ENCODE data around the gene KLHL33.

Gene KLHL33

DNA sequence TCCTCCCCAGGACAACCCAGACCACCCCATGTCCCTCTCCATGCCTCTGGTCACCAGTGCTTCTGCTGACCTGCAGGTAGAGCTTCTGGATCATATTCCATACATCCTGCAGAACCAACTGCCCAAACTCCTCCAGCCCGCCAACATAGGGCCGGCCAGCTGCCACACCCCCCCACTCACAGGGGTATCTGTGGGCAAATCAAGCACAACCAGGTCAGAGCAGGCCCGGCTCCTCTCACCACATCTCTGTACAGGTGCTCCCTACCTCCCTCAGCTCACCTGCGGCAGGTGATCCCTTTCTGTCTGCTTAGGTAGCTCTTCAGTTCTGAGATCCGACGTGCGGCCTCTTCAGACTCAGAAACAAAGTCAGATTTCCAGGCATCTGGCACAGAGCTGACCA lies 51.6 kb downstream of the KLHL33 start:
- no peak for DNase-seq
- peaks cover 96 to 100% (median 100%) of the 10 kb centered on the region in 3 donors for H3K36me3 ChIP-seq
- no peaks in the 10 kb centered on the region for H3K4me1 ChIP-seq
- TF ChIP-seq, protein P1, sequence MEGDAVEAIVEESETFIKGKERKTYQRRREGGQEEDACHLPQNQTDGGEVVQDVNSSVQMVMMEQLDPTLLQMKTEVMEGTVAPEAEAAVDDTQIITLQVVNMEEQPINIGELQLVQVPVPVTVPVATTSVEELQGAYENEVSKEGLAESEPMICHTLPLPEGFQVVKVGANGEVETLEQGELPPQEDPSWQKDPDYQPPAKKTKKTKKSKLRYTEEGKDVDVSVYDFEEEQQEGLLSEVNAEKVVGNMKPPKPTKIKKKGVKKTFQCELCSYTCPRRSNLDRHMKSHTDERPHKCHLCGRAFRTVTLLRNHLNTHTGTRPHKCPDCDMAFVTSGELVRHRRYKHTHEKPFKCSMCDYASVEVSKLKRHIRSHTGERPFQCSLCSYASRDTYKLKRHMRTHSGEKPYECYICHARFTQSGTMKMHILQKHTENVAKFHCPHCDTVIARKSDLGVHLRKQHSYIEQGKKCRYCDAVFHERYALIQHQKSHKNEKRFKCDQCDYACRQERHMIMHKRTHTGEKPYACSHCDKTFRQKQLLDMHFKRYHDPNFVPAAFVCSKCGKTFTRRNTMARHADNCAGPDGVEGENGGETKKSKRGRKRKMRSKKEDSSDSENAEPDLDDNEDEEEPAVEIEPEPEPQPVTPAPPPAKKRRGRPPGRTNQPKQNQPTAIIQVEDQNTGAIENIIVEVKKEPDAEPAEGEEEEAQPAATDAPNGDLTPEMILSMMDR (IDR thresholded peaks at IDR 0.05): no peak
- H3K9me3 ChIP-seq: no peaks in the 10 kb centered on the region
- no peak overlapping the region for H3K27ac ChIP-seq
- no peaks in the 10 kb centered on the region for H3K27me3 ChIP-seq
- H3K4me3 ChIP-seq: no peak overlapping the region
- intact Hi-C loops (cut with DNase I; ENCODE audit: low total_unique reads): no loop called here

DNA sequence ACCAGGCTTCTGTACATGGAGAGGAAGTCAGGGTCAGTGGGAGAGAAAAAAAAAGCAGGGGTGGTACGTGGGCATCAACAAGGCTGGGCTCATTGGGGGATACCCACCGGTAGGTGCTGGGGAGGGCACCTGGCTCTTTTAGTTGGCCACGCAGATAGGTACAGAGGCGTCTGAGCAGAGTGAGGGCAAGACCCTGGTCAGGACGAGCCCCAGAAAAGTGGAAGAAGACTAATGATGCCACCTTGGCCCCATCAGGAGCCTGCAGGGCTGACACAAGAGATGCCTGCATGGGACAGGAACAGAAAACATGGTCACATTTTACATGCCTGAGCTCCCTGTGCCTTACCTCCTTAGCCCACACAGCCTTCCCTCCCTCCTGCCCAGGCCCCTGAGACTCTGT lies 52.3 kb downstream of the KLHL33 start:
- intact Hi-C loops (cut with DNase I; ENCODE audit: low total_unique reads): no loop called here
- no peak overlapping the region for H3K4me3 ChIP-seq
- TF ChIP-seq, protein P1 (IDR thresholded peaks at IDR 0.05): no peak
- DNase-seq: no peak
- no peaks in the 10 kb centered on the region for H3K4me1 ChIP-seq
- H3K9me3 ChIP-seq: no peaks in the 10 kb centered on the region
- no peaks in the 10 kb centered on the region for H3K27me3 ChIP-seq
- peaks cover 96 to 100% (median 100%) of the 10 kb centered on the region in 3 donors for H3K36me3 ChIP-seq
- no peak overlapping the region for H3K27ac ChIP-seq

DNA sequence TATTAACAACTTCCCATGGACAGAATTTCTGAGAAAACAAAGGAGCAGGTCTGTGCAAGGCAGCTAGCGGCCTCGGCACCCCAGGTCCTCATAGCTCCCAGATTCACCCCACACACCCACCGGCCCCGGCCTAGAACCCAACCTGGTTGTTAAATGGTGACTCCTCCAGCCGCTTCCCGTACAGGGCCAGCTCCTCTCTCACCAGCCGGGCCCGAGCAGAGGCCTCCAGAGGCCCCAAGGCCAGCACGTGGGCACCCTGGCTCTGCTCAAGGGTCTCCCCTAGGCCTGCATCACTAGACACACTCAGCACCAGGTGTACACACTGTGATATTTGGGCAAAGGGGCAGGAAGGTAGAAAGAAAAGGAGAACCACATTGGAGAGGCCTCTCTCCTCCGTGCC lies 52.9 kb downstream of the KLHL33 start:
- intact Hi-C loops (cut with DNase I; ENCODE audit: low total_unique reads): no loop called here
- Histone ChIP-seq H3K27me3 (no peaks in the 10 kb centered on the region), H3K36me3 (peaks cover 96 to 100% (median 100%) of the 10 kb centered on the region in 3 donors)

DNA sequence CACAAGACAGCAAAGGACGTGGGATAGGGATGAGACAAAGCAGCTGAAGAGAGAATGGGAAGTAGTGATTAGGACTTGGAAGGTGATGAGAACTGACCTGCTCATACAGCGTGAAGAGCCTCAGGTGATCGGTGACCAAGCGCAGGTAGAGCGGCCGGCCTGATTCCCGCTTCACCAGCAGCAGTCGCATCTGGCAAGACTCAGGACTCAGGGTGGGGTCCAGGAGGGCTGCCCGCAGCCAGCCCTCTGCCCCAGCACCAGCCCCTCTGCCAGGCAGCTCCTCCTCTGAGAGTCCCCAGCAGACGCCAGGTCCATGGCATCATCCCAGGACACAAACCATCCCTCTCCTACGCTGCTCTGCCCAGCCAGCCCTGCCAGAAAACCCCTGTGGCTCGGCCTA lies 53.4 kb downstream of the KLHL33 start:
- Histone ChIP-seq H3K27me3 (no peaks in the 10 kb centered on the region), H3K4me1 (no peaks in the 10 kb centered on the region), H3K4me3 (no peak overlapping the region), H3K27ac (no peak overlapping the region), H3K9me3 (no peaks in the 10 kb centered on the region), H3K36me3 (peaks cover 96 to 100% (median 100%) of the 10 kb centered on the region in 3 donors)
- intact Hi-C loops (cut with DNase I; ENCODE audit: low total_unique reads): no loop called here
- TF ChIP-seq, protein P1 (IDR thresholded peaks at IDR 0.05): no peak
- DNase-seq: no peak

More for the DNA sequence above, 52.9 kb downstream of the KLHL33 start:
- Histone ChIP-seq H3K4me1 (no peaks in the 10 kb centered on the region), H3K27ac (no peak overlapping the region), H3K9me3 (no peaks in the 10 kb centered on the region), H3K4me3 (no peak overlapping the region)
- no peak for DNase-seq
- TF ChIP-seq, protein P1 (IDR thresholded peaks at IDR 0.05): no peak

DNA sequence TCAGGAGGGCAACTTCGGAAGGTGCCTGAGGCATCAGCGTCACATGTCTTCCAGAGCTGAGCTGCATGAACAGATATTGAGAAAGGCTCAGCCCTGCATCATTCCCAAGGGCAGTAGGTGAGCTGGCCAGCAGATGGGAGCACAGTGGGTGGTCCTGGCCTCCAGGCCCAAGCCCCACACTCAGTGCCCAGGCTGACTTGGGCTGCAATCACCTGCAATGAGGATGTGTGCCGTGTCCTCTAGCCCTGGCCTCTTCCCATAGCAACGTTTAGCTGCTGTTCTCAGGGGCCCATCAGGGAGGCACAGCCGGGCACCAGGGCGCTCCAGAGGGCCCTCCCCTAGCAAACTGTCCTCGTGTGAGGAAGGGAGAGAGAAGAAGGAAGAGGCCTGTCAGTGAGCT lies 54.6 kb downstream of the KLHL33 start:
- DNase-seq: no peak
- H3K4me1 ChIP-seq: no peaks in the 10 kb centered on the region
- H3K36me3 ChIP-seq: peaks cover 98 to 100% (median 100%) of the 10 kb centered on the region in 3 donors
- TF ChIP-seq, protein P1 (IDR thresholded peaks at IDR 0.05): no peak
- no peaks in the 10 kb centered on the region for H3K9me3 ChIP-seq
- no peak overlapping the region for H3K4me3 ChIP-seq
- H3K27me3 ChIP-seq: no peaks in the 10 kb centered on the region
- no peak overlapping the region for H3K27ac ChIP-seq
- intact Hi-C loops (cut with DNase I; ENCODE audit: low total_unique reads): no loop called here

DNA sequence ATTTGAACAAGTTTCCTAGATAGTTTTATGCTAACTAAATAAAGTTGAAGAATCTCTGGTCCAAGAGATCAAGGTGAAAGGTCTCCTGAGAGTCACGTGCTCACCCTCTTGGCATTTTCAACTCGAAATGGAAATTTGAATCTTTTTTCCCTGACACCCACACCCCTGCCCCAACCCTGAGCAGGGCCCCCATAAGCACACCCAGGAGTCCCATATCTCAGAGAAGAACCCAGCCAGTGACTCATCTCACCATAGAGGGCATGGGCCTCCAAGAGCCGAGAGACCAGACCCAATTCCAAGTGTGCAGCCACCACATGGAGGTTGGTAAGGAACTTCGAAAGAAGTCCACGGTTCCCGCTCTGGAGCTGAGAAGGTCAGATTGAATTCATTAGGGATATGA lies 55.3 kb downstream of the KLHL33 start:
- TF ChIP-seq, protein P1 (IDR thresholded peaks at IDR 0.05): no peak

More for the DNA sequence above, 55.3 kb downstream of the KLHL33 start:
- intact Hi-C loops (cut with DNase I; ENCODE audit: low total_unique reads): no loop called here
- Histone ChIP-seq H3K36me3 (peaks cover 92 to 100% (median 100%) of the 10 kb centered on the region in 3 donors), H3K27ac (no peak overlapping the region), H3K9me3 (no peaks in the 10 kb centered on the region), H3K4me3 (no peak overlapping the region), H3K27me3 (no peaks in the 10 kb centered on the region), H3K4me1 (no peaks in the 10 kb centered on the region)
- no peak for DNase-seq
